ENCODE measurements around the gene NCBP2.

NCBP2 gene

DNA sequence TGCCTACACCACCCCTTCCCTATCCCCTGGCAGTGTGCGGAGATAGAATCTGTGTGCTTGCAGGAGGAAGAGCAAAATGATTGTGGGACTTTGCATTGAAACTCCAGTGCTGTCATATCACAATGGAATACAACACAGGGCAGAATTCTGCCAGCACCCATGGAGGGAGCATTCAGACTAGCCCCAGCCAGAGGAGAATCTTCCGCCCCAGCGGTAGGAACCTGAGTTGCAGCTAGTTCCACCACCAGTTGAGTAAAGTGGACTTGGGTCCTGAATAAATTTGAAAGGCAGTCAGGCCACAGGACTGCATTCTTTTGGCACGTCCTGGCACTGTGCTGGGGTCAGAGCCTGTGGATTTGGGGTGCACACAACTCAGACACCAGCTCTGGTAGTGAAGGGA lies 27.5 kb downstream of the NCBP2 start:
- no peak overlapping the region for H3K4me3 ChIP-seq (replicated peaks in 1 of 2; ENCODE audit: low read depth in 2 of 2, low read length in 2 of 2)
- TF ChIP-seq, protein P1, sequence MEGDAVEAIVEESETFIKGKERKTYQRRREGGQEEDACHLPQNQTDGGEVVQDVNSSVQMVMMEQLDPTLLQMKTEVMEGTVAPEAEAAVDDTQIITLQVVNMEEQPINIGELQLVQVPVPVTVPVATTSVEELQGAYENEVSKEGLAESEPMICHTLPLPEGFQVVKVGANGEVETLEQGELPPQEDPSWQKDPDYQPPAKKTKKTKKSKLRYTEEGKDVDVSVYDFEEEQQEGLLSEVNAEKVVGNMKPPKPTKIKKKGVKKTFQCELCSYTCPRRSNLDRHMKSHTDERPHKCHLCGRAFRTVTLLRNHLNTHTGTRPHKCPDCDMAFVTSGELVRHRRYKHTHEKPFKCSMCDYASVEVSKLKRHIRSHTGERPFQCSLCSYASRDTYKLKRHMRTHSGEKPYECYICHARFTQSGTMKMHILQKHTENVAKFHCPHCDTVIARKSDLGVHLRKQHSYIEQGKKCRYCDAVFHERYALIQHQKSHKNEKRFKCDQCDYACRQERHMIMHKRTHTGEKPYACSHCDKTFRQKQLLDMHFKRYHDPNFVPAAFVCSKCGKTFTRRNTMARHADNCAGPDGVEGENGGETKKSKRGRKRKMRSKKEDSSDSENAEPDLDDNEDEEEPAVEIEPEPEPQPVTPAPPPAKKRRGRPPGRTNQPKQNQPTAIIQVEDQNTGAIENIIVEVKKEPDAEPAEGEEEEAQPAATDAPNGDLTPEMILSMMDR (IDR thresholded peaks at IDR 0.05; ENCODE audit: low read depth, low read length) = no peak
- no peak for DNase-seq (ENCODE audit: low read depth in 2 of 2)

DNA sequence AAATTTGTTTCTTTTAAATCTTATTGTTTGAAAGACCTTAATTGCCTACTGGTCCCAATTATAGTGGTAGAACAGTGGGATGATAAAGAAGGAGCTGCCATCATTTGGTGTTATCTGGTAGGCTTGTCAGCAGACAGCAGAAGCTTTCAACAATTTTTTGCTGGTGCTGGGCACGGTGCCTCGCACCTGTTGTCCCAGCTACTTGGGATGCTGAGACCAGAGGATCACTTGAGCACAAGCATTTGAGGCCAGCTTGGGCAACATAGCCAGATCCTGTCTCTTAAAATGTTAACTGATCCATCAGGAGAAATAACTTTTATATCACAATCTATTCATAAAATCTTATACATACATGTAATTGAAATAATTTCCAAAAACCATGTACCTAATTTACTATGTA lies 38.6 kb downstream of the NCBP2 start:
- no peak for DNase-seq (ENCODE audit: low read depth in 2 of 2)
- no peak overlapping the region for H3K4me3 ChIP-seq (replicated peaks in 1 of 2; ENCODE audit: low read depth in 2 of 2, low read length in 2 of 2)
- TF ChIP-seq, protein P1 (IDR thresholded peaks at IDR 0.05; ENCODE audit: low read depth, low read length) = no peak

DNA sequence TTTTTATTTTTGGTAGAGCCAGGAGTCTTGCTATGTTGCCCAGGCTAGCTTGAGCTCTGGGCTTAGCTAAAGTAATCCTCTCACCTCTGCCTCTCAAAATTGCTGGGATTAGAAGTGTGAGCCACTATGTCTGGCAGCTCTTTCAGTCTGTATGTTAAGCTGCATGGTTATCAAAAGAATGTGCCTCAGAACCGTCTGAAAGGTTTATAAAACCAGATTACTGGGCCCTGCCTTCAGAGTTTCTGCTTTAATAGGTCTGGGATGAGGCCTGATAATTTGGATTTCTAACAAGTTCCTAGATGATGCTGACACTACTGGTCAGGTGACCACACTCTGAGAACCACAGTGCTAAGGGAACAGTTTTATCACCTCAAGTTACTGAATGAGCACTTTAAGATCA lies 40.0 kb downstream of the NCBP2 start:
- TF ChIP-seq, protein P1 (IDR thresholded peaks at IDR 0.05; ENCODE audit: low read depth, low read length) = no peak
- H3K4me3 ChIP-seq (replicated peaks in 1 of 2; ENCODE audit: low read depth in 2 of 2, low read length in 2 of 2) = no peak overlapping the region
- DNase-seq (ENCODE audit: low read depth in 2 of 2) = no peak

DNA sequence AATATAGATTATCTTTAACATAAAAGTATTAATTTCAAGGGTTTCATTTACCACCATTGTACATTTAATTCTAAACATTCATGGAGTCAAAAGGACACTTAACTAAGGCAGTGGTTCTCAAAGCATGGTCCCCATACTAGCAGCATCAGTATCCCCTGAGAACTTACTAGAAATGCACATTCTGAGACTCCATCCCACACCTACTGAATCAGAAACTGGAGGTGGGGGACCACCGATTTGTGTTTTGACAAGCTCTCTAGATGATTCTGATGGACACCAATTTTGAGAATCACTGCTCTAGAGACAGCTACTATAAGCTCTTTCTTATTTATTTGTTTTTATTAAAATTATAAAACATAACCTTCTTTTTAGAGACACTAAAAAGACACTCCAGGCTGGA lies 40.6 kb downstream of the NCBP2 start:
- DNase-seq (ENCODE audit: low read depth in 2 of 2) = no peak
- TF ChIP-seq, protein P1 (IDR thresholded peaks at IDR 0.05; ENCODE audit: low read depth, low read length) = no peak
- no peak overlapping the region for H3K4me3 ChIP-seq (replicated peaks in 1 of 2; ENCODE audit: low read depth in 2 of 2, low read length in 2 of 2)

DNA sequence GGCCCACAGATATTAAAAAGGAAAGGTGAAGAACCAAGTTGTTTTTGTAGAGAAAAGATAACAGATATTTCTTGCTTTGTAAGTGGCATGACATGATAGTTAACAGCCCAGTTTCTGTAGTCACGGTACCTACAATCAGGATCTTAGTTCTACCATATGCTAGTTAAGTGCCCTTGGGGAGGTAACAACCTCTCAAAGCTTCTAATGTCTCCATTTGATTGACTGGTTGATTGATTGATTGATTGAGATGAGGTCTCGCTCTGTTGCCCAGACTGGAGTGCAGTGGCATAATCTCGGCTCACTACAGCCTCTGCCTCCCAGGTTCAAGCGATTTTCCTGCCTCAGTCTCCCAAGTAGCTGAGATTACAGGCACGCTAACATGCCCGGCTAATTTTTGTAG lies 46.1 kb downstream of the NCBP2 start:
- TF ChIP-seq, protein P1 (IDR thresholded peaks at IDR 0.05; ENCODE audit: low read depth, low read length) = no peak
- H3K4me3 ChIP-seq (replicated peaks in 1 of 2; ENCODE audit: low read depth in 2 of 2, low read length in 2 of 2) = no peak overlapping the region
- DNase-seq (ENCODE audit: low read depth in 2 of 2) = no peak

DNA sequence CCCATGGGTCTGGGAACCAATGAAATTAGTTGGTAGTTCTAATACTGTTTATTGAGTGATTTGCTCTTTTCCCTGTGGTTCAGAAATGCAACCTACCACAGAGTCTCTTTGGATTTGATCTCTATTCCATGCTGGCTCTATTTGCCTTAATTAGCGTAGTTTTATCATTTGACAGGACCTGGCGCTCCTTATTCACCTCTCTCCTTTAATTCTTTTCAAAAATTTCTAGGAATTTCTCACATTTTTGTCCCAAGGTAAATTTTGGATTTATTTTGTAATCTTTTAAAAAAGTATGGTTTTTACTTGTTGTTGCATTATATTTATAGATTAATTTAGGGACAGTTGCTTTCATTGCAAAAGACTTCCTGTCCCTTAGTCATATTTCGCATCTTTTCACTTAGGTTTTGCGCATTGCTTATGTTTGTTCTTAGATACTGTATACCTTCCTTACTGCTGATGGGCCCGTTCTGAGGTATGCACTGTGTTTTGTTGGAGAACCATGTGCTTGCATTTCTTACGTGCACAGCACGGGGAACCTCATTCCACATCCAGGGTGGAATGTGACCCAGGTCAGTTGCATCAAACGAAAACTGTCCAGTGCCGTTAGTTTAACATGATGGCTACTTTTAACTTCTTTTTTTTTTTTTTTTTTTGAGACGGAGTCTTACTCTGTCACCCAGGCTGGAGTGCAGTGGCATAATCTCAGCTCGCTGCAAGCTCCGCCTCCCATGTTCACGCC lies 47.6 kb downstream of the NCBP2 start:
- TF ChIP-seq, protein P1 (IDR thresholded peaks at IDR 0.05; ENCODE audit: low read depth, low read length) = no peak
- H3K4me3 ChIP-seq (replicated peaks in 1 of 2; ENCODE audit: low read depth in 2 of 2, low read length in 2 of 2) = no peak overlapping the region
- no peak for DNase-seq (ENCODE audit: low read depth in 2 of 2)
